ENCODE measurements around the gene CDK6.

DNA sequence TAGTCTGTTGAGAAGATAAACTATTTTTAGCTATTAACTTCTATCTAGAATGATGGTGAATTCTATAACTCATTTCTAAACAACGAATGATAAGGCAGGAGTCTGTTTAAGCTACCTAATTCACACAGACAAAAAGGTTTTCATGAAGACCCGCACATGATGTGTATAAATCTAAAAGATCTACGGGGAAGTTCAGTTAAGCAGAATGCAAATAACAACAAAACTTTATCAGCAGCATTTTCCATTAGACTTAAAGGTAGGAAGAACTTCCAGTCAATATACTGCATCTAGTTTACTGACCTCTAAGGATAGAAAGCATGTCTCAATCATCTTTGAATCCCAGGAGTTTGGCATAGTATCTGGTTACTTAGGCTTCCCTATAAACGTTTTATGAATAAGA lies 62.6 kb downstream of the CDK6 start:
- TF ChIP-seq, protein P1, sequence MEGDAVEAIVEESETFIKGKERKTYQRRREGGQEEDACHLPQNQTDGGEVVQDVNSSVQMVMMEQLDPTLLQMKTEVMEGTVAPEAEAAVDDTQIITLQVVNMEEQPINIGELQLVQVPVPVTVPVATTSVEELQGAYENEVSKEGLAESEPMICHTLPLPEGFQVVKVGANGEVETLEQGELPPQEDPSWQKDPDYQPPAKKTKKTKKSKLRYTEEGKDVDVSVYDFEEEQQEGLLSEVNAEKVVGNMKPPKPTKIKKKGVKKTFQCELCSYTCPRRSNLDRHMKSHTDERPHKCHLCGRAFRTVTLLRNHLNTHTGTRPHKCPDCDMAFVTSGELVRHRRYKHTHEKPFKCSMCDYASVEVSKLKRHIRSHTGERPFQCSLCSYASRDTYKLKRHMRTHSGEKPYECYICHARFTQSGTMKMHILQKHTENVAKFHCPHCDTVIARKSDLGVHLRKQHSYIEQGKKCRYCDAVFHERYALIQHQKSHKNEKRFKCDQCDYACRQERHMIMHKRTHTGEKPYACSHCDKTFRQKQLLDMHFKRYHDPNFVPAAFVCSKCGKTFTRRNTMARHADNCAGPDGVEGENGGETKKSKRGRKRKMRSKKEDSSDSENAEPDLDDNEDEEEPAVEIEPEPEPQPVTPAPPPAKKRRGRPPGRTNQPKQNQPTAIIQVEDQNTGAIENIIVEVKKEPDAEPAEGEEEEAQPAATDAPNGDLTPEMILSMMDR (conservative IDR thresholded peaks at IDR 0.05; ENCODE audit: low read depth in 2 of 2) = no peak
- no peak for TF ChIP-seq EZH2 (IDR thresholded peaks at IDR 0.05; ENCODE audit: low read depth, unreplicated experiment)
- TF ChIP-seq, protein P2, sequence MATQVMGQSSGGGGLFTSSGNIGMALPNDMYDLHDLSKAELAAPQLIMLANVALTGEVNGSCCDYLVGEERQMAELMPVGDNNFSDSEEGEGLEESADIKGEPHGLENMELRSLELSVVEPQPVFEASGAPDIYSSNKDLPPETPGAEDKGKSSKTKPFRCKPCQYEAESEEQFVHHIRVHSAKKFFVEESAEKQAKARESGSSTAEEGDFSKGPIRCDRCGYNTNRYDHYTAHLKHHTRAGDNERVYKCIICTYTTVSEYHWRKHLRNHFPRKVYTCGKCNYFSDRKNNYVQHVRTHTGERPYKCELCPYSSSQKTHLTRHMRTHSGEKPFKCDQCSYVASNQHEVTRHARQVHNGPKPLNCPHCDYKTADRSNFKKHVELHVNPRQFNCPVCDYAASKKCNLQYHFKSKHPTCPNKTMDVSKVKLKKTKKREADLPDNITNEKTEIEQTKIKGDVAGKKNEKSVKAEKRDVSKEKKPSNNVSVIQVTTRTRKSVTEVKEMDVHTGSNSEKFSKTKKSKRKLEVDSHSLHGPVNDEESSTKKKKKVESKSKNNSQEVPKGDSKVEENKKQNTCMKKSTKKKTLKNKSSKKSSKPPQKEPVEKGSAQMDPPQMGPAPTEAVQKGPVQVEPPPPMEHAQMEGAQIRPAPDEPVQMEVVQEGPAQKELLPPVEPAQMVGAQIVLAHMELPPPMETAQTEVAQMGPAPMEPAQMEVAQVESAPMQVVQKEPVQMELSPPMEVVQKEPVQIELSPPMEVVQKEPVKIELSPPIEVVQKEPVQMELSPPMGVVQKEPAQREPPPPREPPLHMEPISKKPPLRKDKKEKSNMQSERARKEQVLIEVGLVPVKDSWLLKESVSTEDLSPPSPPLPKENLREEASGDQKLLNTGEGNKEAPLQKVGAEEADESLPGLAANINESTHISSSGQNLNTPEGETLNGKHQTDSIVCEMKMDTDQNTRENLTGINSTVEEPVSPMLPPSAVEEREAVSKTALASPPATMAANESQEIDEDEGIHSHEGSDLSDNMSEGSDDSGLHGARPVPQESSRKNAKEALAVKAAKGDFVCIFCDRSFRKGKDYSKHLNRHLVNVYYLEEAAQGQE (IDR thresholded peaks at IDR 0.05; ENCODE audit: unreplicated experiment) = no peak
- no peak for TF ChIP-seq CREB1 (CRISPR knock-in tag; IDR thresholded peaks at IDR 0.05; ENCODE audit: low read depth)
- no peak for TF ChIP-seq POLR2AphosphoS5 (IDR thresholded peaks at IDR 0.05; ENCODE audit: low read depth)
- TF ChIP-seq EZH2phosphoT487 (IDR thresholded peaks at IDR 0.05; ENCODE audit: unreplicated experiment) = no peak
- no peak for TF ChIP-seq STAT1 (IDR thresholded peaks at IDR 0.05; ENCODE audit: unreplicated experiment)
- TF ChIP-seq, protein P3, sequence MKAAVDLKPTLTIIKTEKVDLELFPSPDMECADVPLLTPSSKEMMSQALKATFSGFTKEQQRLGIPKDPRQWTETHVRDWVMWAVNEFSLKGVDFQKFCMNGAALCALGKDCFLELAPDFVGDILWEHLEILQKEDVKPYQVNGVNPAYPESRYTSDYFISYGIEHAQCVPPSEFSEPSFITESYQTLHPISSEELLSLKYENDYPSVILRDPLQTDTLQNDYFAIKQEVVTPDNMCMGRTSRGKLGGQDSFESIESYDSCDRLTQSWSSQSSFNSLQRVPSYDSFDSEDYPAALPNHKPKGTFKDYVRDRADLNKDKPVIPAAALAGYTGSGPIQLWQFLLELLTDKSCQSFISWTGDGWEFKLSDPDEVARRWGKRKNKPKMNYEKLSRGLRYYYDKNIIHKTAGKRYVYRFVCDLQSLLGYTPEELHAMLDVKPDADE (IDR thresholded peaks at IDR 0.05) = no peak
